GM21390 (cell line): ENCODE data around the gene SPPL2B.

Source experiments
- ATAC-seq: cut with Tn5 transposase; IDR thresholded peaks from one replicate; pipeline ENCODE4 v1.9.1; 2021; ENCODE audit not compliant: unreplicated experiment

SPPL2B gene

GRCh38 chr19:2321565-2322283 lies 6.8 kb upstream of the SPPL2B start:
- no peak for ATAC-seq

- ATAC-seq = no peak
Measured at GRCh38 chr19:2323707-2324106, 4.8 kb upstream of the SPPL2B start.

- ATAC-seq = no peak
Measured at GRCh38 chr19:2324220-2324948, 4.1 kb upstream of the SPPL2B start.

- no peak for ATAC-seq
Measured at GRCh38 chr19:2325281-2326046, 3.0 kb upstream of the SPPL2B start.

- no peak for ATAC-seq
Measured at GRCh38 chr19:2326699-2327360, 1.7 kb upstream of the SPPL2B start.

- no peak for ATAC-seq
Measured at GRCh38 chr19:2327773-2328400, 597 bp upstream of the SPPL2B start.

GRCh38 chr19:2329149-2329478 lies 630 bp downstream of the SPPL2B start:
- no peak for ATAC-seq

- no peak for ATAC-seq
Measured at GRCh38 chr19:2329501-2329916, 1.0 kb downstream of the SPPL2B start.

GRCh38 chr19:2330255-2330631 lies 1.8 kb downstream of the SPPL2B start:
- no peak for ATAC-seq

- no peak for ATAC-seq
Measured at GRCh38 chr19:2330632-2331284, 2.3 kb downstream of the SPPL2B start.

GRCh38 chr19:2331601-2332246 lies 3.2 kb downstream of the SPPL2B start:
- no peak for ATAC-seq

GRCh38 chr19:2332341-2333026 lies 4.0 kb downstream of the SPPL2B start:
- ATAC-seq = no peak

GRCh38 chr19:2333027-2333806 lies 4.7 kb downstream of the SPPL2B start:
- ATAC-seq = no peak

- no peak for ATAC-seq
Measured at GRCh38 chr19:2333807-2334211, 5.3 kb downstream of the SPPL2B start.

GRCh38 chr19:2334426-2334825 lies 5.9 kb downstream of the SPPL2B start:
- no peak for ATAC-seq

- ATAC-seq = no peak
Measured at GRCh38 chr19:2334986-2335846, 6.7 kb downstream of the SPPL2B start.

GRCh38 chr19:2335848-2336247 lies 7.4 kb downstream of the SPPL2B start:
- no peak for ATAC-seq
